ENCODE measurements around the gene PCDH1.
"Not testable (repeated sequence)": the region's sequence is repeated elsewhere in the genome, so short reads cannot be mapped to it uniquely, and the experiment has no call there.

PCDH1 gene

GRCh38 chr5:141897425-141897824 is 19.2 kb upstream of the PCDH1 start:
- DNase-seq: no peak

- not testable (repeated sequence) for DNase-seq
Observed at GRCh38 chr5:141890429-141890828, 12.2 kb upstream of the PCDH1 start.

- DNase-seq: peak in 1 of 2 experiments; percentile 58
Observed at GRCh38 chr5:141889282-141889871, 11.2 kb upstream of the PCDH1 start.

GRCh38 chr5:141883892-141884318 is 5.7 kb upstream of the PCDH1 start:
- DNase-seq: no peak

DNA sequence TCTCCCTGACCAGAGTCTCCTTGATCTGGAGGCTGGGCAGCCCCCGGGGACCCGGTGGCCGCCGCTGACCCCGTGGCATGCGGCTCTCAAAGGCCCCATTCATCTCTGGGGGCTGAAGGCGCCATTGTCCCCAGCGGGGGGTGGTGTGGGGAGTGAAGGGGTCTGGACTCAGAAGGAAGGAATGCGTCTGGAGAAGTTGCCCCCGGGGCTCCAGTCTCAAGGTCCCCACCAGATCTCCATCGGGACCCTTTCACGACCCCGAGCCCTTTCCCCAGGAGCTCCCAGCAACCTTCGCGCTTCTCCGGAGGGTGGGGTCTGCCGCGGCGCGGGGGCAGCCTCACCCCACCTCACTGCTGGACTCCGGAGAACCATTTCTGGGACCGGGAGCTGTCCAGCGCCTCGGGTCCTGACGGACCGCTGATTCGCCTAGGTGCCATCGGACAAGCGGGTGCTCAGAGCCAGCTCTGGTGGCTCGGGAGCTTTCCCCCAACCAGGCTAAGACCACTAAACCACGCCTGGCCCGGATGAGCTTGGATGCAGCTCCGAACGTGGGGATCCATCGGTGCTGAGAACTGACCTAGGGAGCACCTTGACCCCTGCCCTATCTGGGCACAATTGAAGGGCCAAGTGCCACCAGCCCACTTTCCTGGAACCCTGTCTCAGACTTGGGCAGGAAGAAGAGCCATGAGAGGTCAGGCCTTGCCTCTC is 5.1 kb upstream of the PCDH1 start:
- DNase-seq: no peak

- DNase-seq: no peak
Observed at GRCh38 chr5:141882594-141883183, 4.5 kb upstream of the PCDH1 start.

- DNase-seq: no peak
Observed at GRCh38 chr5:141881886-141882285, 3.7 kb upstream of the PCDH1 start.

DNA sequence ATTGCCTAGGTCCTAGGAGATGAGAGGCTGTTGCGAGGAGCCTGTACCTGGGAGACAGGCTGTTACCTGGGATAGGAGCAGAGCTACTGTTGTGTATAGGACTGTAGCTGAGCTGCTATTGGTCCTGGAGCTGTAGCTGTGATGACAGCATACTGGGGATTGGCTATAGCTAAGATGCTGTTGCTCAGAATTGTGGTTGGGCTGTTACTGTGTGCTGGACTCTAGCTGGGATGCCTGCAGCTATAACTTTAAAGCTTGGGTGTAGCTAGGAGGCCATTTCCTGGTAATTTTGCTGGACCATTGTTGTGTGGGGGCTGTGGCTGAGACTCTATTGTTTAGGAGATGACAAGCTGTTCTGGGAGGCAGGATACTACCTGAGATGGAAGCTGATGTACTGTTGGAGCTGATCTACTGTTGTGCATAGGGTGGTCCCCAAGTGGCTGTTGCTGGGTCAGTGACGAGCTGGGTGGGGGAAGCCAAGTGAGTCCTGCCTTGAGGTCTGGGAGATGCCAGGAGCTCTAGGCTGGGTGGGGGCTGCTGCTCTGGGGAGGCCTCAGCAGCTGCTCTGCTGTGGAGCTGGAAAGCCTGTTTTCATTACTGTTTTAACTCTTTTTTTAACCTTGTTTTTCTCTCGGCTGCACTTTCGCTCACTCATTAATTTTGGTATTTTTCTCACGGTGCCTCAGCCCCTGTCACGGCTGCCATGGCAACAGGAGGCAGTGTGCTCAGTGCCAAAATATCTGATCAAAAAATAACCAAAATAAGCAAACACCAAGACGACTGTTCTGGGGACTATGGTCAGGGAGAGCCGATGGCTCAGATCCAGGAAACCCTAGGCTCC is 3.0 kb upstream of the PCDH1 start:
- no peak for DNase-seq

GRCh38 chr5:141879941-141880738 is 1.9 kb upstream of the PCDH1 start:
- no peak for DNase-seq

- no peak for DNase-seq
Observed at GRCh38 chr5:141879426-141879759, 1.2 kb upstream of the PCDH1 start.

DNA sequence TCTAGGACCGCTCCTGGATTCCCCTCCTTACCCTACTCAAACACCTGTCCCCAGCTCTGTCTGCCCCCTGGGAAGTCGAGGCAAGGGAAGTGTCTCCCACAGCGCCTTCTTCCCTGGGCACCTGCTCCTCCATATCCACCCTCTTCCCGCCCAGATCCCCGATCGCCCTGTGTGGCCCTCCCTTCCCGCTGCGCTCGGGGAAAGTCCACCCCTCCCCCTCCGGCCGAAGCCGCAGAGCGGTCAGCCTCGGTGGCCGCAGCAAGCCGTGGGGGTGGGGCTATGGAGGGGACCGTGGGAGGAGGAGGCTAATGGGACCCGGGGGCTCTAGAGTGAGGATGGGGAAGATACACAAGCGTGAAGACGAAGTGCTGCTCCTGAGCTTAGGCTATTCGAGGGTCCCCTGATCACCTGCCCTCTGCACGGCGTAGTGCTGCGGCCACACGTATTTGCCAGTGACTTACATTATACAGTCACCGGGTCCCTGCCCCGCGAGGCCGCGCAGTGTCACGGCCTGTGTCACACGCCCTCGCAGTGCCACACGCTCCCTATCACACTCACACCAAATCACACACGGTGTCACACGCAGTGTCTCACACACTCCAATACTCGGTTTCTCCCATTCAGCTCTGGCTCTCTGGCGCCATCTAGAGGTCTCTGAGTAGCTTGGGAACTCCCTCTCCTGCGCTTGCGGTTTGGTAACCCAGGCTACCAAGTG is 658 bp upstream of the PCDH1 start:
- DNase-seq: peak; percentile 79 to 90

DNA sequence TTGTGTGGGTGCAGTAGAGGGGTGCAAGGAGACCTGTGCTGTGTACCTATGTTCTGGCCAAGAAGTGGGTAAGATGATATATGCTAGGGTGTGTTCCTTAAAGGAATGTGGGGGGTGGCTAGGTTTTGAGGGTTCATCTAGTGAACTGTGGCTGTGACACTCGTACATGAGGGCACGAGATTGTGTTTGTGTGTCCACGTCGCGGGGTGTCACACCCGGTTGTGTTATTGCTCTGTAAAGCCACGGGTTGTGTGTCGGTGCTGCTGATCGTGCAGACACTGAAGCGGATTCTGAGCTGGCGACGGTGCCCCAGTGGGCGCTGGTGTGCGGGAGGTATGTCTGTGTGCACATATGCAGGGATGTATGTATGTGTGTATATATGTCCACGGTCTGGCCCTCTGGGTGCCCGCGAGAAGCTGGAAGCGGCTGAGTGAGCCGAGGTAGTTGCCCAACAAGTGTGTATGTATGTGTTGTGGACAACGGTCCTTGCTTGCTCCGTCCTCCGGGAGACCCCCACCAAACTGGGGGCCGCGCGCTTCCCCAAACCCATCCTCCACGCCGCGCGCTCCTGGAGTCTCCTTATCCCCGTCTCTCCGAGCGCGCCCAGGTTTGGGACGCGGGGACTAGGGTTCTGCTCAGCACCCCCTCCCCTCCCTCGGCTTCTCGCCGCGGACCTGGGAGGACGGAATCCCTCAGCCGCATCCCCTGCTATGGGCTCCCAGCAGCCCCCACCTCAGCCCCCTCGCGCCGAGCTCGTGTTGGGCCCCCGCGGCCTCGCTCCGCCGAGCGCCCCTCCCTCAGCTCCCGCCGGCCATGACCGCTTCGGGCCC is 639 bp downstream of the PCDH1 start:
- no peak for DNase-seq

- DNase-seq: no peak
Observed at GRCh38 chr5:141876628-141877355, 1.4 kb downstream of the PCDH1 start.

DNA sequence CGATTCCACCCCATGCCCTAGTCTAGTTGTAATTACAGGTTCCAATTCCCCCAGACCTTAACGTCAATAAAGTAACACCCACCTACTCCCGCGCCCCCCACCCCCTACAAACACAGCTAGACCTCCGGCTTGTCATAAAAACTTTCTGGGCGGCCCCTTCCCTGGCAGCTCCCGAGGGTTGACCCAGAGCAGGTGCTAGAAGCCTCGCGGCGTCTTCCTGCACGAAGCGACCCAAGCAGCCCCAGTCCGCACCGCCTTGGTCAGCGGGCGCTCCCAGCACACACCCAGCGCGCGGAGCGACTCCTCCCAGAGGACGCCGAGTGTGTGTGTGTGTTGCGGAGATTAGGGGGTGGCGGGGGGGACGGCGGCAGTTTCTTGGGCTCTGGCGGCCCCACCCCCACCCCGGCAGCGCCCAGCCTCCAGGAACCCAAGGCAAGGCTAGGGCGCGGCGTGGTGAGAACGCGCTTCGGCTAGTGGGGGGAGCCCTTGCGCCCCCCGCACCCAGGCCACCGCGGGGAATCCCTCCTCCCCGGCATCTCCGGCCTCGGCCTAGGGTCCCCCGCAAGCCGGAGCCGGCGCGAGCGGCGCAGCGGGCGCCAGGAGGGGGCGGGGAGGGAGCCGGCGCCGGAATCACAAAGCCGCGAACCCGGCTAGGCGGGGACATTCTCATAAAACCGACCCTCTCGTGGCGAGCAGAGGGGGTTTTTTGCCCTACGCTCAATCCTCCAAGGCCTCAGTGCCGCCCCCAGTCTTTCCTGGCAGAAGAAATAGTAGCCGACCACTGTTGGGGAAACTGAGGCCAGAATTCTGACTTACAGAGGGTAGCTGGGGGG is 2.2 kb downstream of the PCDH1 start:
- no peak for DNase-seq

- no peak for DNase-seq
Observed at GRCh38 chr5:141875022-141875740, 3.0 kb downstream of the PCDH1 start.

DNA sequence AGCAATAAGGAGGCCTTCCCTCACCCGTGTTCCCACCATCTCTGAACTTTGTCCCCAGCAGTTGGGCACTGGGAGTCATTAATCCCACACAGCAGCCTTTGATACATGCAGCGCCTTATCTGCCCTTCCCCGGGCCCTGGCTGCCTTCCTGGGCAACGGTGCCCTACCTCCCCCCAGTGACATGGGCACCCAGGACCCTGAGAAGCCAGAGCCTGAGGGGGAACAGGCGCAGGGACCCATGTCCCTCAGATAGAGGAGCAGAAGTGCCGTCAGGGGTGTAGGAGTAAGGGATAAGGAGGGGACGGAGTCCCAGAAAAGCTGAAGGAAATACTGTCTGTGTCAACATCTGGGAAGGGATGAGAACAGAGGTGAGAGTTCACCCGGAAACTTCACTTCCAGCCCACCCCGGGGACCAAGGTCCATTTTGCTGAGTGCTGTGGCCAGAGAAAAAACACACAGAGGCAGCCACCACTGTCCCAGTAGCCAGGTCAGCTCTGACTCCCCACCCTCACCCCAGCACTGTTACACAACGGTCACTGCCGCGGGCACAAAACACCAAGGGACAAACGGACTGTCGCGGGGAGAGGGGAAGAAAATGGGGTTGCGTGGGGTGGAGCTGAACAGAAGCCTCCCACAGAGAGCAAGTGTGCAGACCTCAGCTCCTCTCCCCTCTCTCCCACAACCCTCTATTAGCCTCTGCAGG is 3.8 kb downstream of the PCDH1 start:
- no peak for DNase-seq

- DNase-seq: no peak
Observed at GRCh38 chr5:141873933-141874261, 4.3 kb downstream of the PCDH1 start.

Measured in SW 1271 (cell line).